ENCODE data around the gene RAP1A.
"Not testable (repeated sequence)": the region's sequence is repeated elsewhere in the genome, so short reads cannot be mapped to it uniquely, and the experiment has no call there.

RAP1A gene

GRCh38 chr1:111739194-111739924 is 119.8 kb downstream of the RAP1A start, which contains the start of gene INKA2:
Gene INKA2 (minus strand): TSS chr1:111739395. CDS start chr1:111739242, 153 bp downstream.
- no peak for FAIRE-seq

GRCh38 chr1:111739925-111740765 is 120.6 kb downstream of the RAP1A start:
- FAIRE-seq, result no peak

GRCh38 chr1:111742292-111742691 is 122.7 kb downstream of the RAP1A start:
- FAIRE-seq, result not testable (repeated sequence)

GRCh38 chr1:111742938-111743549 is 123.5 kb downstream of the RAP1A start:
- FAIRE-seq, result no peak

GRCh38 chr1:111743679-111744101 is 124.1 kb downstream of the RAP1A start:
- no peak for FAIRE-seq

- FAIRE-seq, result no peak
Observed at GRCh38 chr1:111745675-111746613, 126.4 kb downstream of the RAP1A start.

- no peak for FAIRE-seq
Observed at GRCh38 chr1:111746614-111746999, 127.0 kb downstream of the RAP1A start.

GRCh38 chr1:111747282-111747734 is 127.7 kb downstream of the RAP1A start:
- no peak for FAIRE-seq

GRCh38 chr1:111747947-111748346 is 128.4 kb downstream of the RAP1A start:
- FAIRE-seq, result no peak

- FAIRE-seq, result no peak
Observed at GRCh38 chr1:111749628-111750027, 130.0 kb downstream of the RAP1A start.

GRCh38 chr1:111750856-111751255 is 131.3 kb downstream of the RAP1A start:
- no peak for FAIRE-seq

GRCh38 chr1:111751906-111752575 is 132.5 kb downstream of the RAP1A start:
- no peak for FAIRE-seq

- FAIRE-seq, result no peak
Observed at GRCh38 chr1:111754984-111755330, 135.4 kb downstream of the RAP1A start.

GRCh38 chr1:111755331-111756123 is 135.9 kb downstream of the RAP1A start, which contains the start of gene DDX20:
Gene DDX20 (plus strand): TSS chr1:111755901. CDS start chr1:111755925, 24 bp downstream.
- FAIRE-seq, result no peak

- FAIRE-seq, result no peak
Observed at GRCh38 chr1:111756124-111756513, 136.5 kb downstream of the RAP1A start.

- FAIRE-seq, result no peak
Observed at GRCh38 chr1:111758373-111758772, 138.8 kb downstream of the RAP1A start.

- no peak for FAIRE-seq
Observed at GRCh38 chr1:111761717-111762116, 142.1 kb downstream of the RAP1A start.

GRCh38 chr1:111762332-111762731 is 142.7 kb downstream of the RAP1A start:
- no peak for FAIRE-seq

All from colon (tissue), 2 donors.